ENCODE results near the gene DGCR2.
"Not testable (repeated sequence)": the region's sequence is repeated elsewhere in the genome, so short reads cannot be mapped to it uniquely, and the experiment has no call there.

DGCR2 gene

GRCh38 chr22:19166421-19166820, 44.2 kb upstream of the DGCR2 start:
- no peak for DNase-seq (ENCODE audit: low spot score)
- no peak for TF ChIP-seq CTCF (IDR thresholded peaks at IDR 0.05; ENCODE audit: borderline replicate concordance, control extremely low read depth, extremely low read depth, insufficient read depth, missing control alignments)
- in situ Hi-C loops (cut with MboI; ENCODE audit: low sequenced_read_pairs, unreplicated experiment), result no loop called here

GRCh38 chr22:19164425-19164824, 42.2 kb upstream of the DGCR2 start:
- no peak for TF ChIP-seq CTCF (IDR thresholded peaks at IDR 0.05; ENCODE audit: borderline replicate concordance, control extremely low read depth, extremely low read depth, insufficient read depth, missing control alignments)
- in situ Hi-C loops (cut with MboI; ENCODE audit: low sequenced_read_pairs, unreplicated experiment), result no loop called here
- no peak for DNase-seq (ENCODE audit: low spot score)

- in situ Hi-C loops (cut with MboI; ENCODE audit: low sequenced_read_pairs, unreplicated experiment), result not testable (repeated sequence)
Observed at GRCh38 chr22:19158649-19159048, 36.4 kb upstream of the DGCR2 start.

GRCh38 chr22:19156109-19156508, 33.9 kb upstream of the DGCR2 start:
- in situ Hi-C loops (cut with MboI; ENCODE audit: low sequenced_read_pairs, unreplicated experiment); DNase-seq (ENCODE audit: low spot score): not testable (repeated sequence)

More at GRCh38 chr22:19158649-19159048, 36.4 kb upstream of the DGCR2 start:
- not testable (repeated sequence) for DNase-seq (ENCODE audit: low spot score)

- no peak for TF ChIP-seq CTCF (IDR thresholded peaks at IDR 0.05; ENCODE audit: borderline replicate concordance, control extremely low read depth, extremely low read depth, insufficient read depth, missing control alignments)
- in situ Hi-C loops (cut with MboI; ENCODE audit: low sequenced_read_pairs, unreplicated experiment), result no loop called here
- no peak for DNase-seq (ENCODE audit: low spot score)
Observed at GRCh38 chr22:19152942-19153883, 31.0 kb upstream of the DGCR2 start.

GRCh38 chr22:19151329-19152191, 29.3 kb upstream of the DGCR2 start:
- TF ChIP-seq CTCF (IDR thresholded peaks at IDR 0.05; ENCODE audit: borderline replicate concordance, control extremely low read depth, extremely low read depth, insufficient read depth, missing control alignments), result no peak
- no peak for DNase-seq (ENCODE audit: low spot score)
- in situ Hi-C loops (cut with MboI; ENCODE audit: low sequenced_read_pairs, unreplicated experiment), result no loop called here

- no peak for TF ChIP-seq CTCF (IDR thresholded peaks at IDR 0.05; ENCODE audit: borderline replicate concordance, control extremely low read depth, extremely low read depth, insufficient read depth, missing control alignments)
- in situ Hi-C loops (cut with MboI; ENCODE audit: low sequenced_read_pairs, unreplicated experiment), result no loop called here
Observed at GRCh38 chr22:19150482-19151328, 28.5 kb upstream of the DGCR2 start.

More at GRCh38 chr22:19150482-19151328, 28.5 kb upstream of the DGCR2 start:
- no peak for DNase-seq (ENCODE audit: low spot score)

Measured in GM13976 (cell line).